H9 (cell line): Measurements from ENCODE around the gene ADPRH. TPM values are rescaled to one million over a fixed set of nuclear protein-coding genes. Genes with fewer than 3 reads are reported as not detected.

ENCODE experiments used
- DNase-seq: peaks from one replicate; pipeline ENCODE4 v3.0.0-alpha.2; 2017
- H2AFZ ChIP-seq: one replicate; pipeline ENCODE4 v1.6.1; 2013; ENCODE audit warnings: mild to moderate bottlenecking, low read length, control low read depth, moderate library complexity
- H2AK5ac ChIP-seq: 2 replicates; pipeline ENCODE4 v1.6.1; 2013; ENCODE audit warnings: low read length, control low read depth, mixed read lengths; ENCODE audit not compliant: insufficient read length
- H2BK120ac ChIP-seq: one replicate; pipeline ENCODE4 v1.6.1; 2013; ENCODE audit warnings: low read depth, mild to moderate bottlenecking, low read length, control low read depth, inconsistent platforms; ENCODE audit not compliant: poor library complexity, severe bottlenecking
- H2BK12ac ChIP-seq: 2 replicates; pipeline ENCODE4 v1.6.1; 2013; ENCODE audit warnings: low read length, control low read depth, mixed read lengths, low read depth; ENCODE audit not compliant: insufficient read length
- H2BK15ac ChIP-seq: 2 replicates; pipeline ENCODE4 v1.6.1; 2013; ENCODE audit warnings: low read depth, low read length, control low read depth
- H2BK20ac ChIP-seq: one replicate; pipeline ENCODE4 v1.6.1; 2013; ENCODE audit warnings: low read depth, mild to moderate bottlenecking, low read length, control low read depth, inconsistent platforms; ENCODE audit not compliant: poor library complexity, severe bottlenecking
- H2BK5ac ChIP-seq: 2 replicates; pipeline ENCODE4 v1.6.1; 2013; ENCODE audit warnings: low read length, control low read depth, mixed read lengths; ENCODE audit not compliant: insufficient read length
- H3K14ac ChIP-seq: 2 replicates; pipeline ENCODE4 v1.6.1; 2013; ENCODE audit warnings: low read length, control low read depth; ENCODE audit not compliant: insufficient read depth
- H3K18ac ChIP-seq: 2 replicates; pipeline ENCODE4 v1.6.1; 2013; ENCODE audit warnings: low read depth, mild to moderate bottlenecking, mixed read lengths, low read length, control low read depth; ENCODE audit not compliant: insufficient read length
- H3K23ac ChIP-seq: 2 replicates; pipeline ENCODE4 v1.6.1; 2013; ENCODE audit warnings: low read length, control low read depth, mixed read lengths, low read depth; ENCODE audit not compliant: insufficient read length
- H3K23me2 ChIP-seq: 2 replicates; pipeline ENCODE4 v1.6.1; 2013; ENCODE audit warnings: low read depth, mild to moderate bottlenecking, mixed read lengths, low read length, control low read depth; ENCODE audit not compliant: insufficient read length, poor library complexity, severe bottlenecking
- H3K27ac ChIP-seq: 2 replicates; pipeline ENCODE4 v1.5.1; 2013; ENCODE audit warnings: low read length, control low read depth, mixed read lengths, low read depth; ENCODE audit not compliant: insufficient read length
- H3K27me3 ChIP-seq: 2 replicates; pipeline ENCODE4 v1.6.1; 2013; ENCODE audit warnings: low read length, control low read depth, inconsistent platforms; ENCODE audit not compliant: insufficient read depth
- H3K4ac ChIP-seq: 2 replicates; pipeline ENCODE4 v1.6.1; 2013; ENCODE audit warnings: low read depth, mild to moderate bottlenecking, control low read depth, inconsistent platforms, low read length, moderate library complexity
- H3K4me1 ChIP-seq: 2 replicates; pipeline ENCODE4 v1.6.1; 2013; ENCODE audit warnings: low read length, control low read depth, inconsistent platforms; ENCODE audit not compliant: insufficient read depth
- H3K4me2 ChIP-seq: 2 replicates; pipeline ENCODE4 v1.6.1; 2013; ENCODE audit warnings: low read length, control low read depth, mixed read lengths; ENCODE audit not compliant: insufficient read length, insufficient read depth
- H3K56ac ChIP-seq: 2 replicates; pipeline ENCODE4 v1.6.1; 2013; ENCODE audit warnings: low read depth, mild to moderate bottlenecking, mixed read lengths, low read length, control low read depth; ENCODE audit not compliant: insufficient read length
- H3K79me1 ChIP-seq: 2 replicates; pipeline ENCODE4 v1.6.1; 2013; ENCODE audit warnings: low read depth, mild to moderate bottlenecking, moderate library complexity, low read length, control low read depth, inconsistent platforms; ENCODE audit not compliant: insufficient read depth, poor library complexity, severe bottlenecking
- H3K79me2 ChIP-seq: 2 replicates; pipeline ENCODE4 v1.6.1; 2013; ENCODE audit warnings: low read length, control low read depth, inconsistent platforms; ENCODE audit not compliant: insufficient read depth
- H3K9ac ChIP-seq: 2 replicates; pipeline ENCODE4 v1.6.1; 2013; ENCODE audit warnings: low read length, control low read depth, mixed read lengths; ENCODE audit not compliant: insufficient read length; ENCODE audit errors: extremely low read depth
- H3K9me3 ChIP-seq: one replicate; pipeline ENCODE4 v1.6.1; 2013; ENCODE audit warnings: low read depth, low read length, inconsistent platforms; ENCODE audit not compliant: control insufficient read depth
- H3T11ph ChIP-seq: one replicate; pipeline ENCODE4 v1.6.1; 2013; ENCODE audit warnings: mild to moderate bottlenecking, low read length, control low read depth, inconsistent platforms
- H4K20me1 ChIP-seq: one replicate; pipeline ENCODE4 v1.6.1; 2013; ENCODE audit not compliant: control insufficient read depth, insufficient read length, insufficient read depth
- H4K5ac ChIP-seq: 2 replicates; pipeline ENCODE4 v1.6.1; 2013; ENCODE audit warnings: low read depth, mild to moderate bottlenecking, mixed read lengths, low read length, control low read depth; ENCODE audit not compliant: insufficient read length
- H4K8ac ChIP-seq: replicated peaks from 2 replicates; pipeline ENCODE4 v1.6.1; 2013; ENCODE audit warnings: low read length, control low read depth, mixed read lengths, low read depth; ENCODE audit not compliant: insufficient read length
- H4K91ac ChIP-seq: 2 replicates; pipeline ENCODE4 v1.6.1; 2013; ENCODE audit warnings: low read depth, mild to moderate bottlenecking, moderate library complexity, mixed read lengths, low read length, control low read depth; ENCODE audit not compliant: insufficient read length
- H3K27ac Mint-ChIP-seq, 3 experiments: 2 replicates in 2 of 3; 3 replicates in 1 of 3; pipeline ENCODE4 v1.8.0; 2020 to 2021; ENCODE audit warnings: mixed read lengths in 3 of 3, mild to moderate bottlenecking in 1 of 3, moderate library complexity in 1 of 3
- H3K27me3 Mint-ChIP-seq: 2 replicates; pipeline ENCODE4 v1.8.0; 2021; ENCODE audit warnings: low read depth, mild to moderate bottlenecking, moderate library complexity, mixed read lengths
- H3K36me3 Mint-ChIP-seq, 3 experiments: 2 replicates in 2 of 3; 3 replicates in 1 of 3; pipeline ENCODE4 v1.8.0; 2020 to 2021; ENCODE audit warnings: low read depth in 3 of 3, mixed read lengths in 3 of 3; ENCODE audit not compliant: insufficient read depth in 1 of 3
- H3K4me1 Mint-ChIP-seq, 2 experiments: 2 replicates each; pipeline ENCODE4 v1.8.0; 2020; ENCODE audit warnings: mixed read lengths in 2 of 2
- H3K4me3 Mint-ChIP-seq, 2 experiments: 2 replicates in 1 of 2; 3 replicates in 1 of 2; pipeline ENCODE4 v1.8.0; 2020 to 2021; ENCODE audit warnings: mild to moderate bottlenecking in 2 of 2, mixed read lengths in 2 of 2, moderate library complexity in 1 of 2
- H3K9me3 Mint-ChIP-seq, 2 experiments: 2 replicates in 1 of 2; 3 replicates in 1 of 2; pipeline ENCODE4 v1.8.0; 2020; ENCODE audit warnings: mild to moderate bottlenecking in 2 of 2, mixed read lengths in 2 of 2, moderate library complexity in 1 of 2
- CTCF ChIP-seq: fragments of 200-600 bp; sonication (generic); conservative IDR thresholded peaks from 3 replicates; pipeline ENCODE4 v1.8.0; 2021; ENCODE audit warnings: antibody characterized with exemption, mild to moderate bottlenecking
- WGBS: extraction: QIAGEN DNeasy Blood & Tissue Kit; methylation state at CpG from one replicate; pipeline ENCODE4 v1.1.7; 2013; ENCODE audit warnings: missing lambda C conversion rate, low lambda C conversion rate, mixed read lengths; ENCODE audit not compliant: insufficient read length; ENCODE audit errors: extremely low coverage; 5-methylcytosine and 5-hydroxymethylcytosine counted together
- total RNA-seq: library from RNA; stranded (reverse); gene quantifications from 2 replicates; pipeline ENCODE4 v1.2.1, GENCODE V29; 2021

The ADPRH gene
- total RNA-seq, 1 experiment from 2014 or later = 3.1 TPM

- Histone ChIP-seq H3K27ac (no peak overlapping the region), H3K4ac (no peak overlapping the region), H4K20me1 (no peaks in the 10 kb centered on the region), H2AFZ (no peak overlapping the region), H2BK15ac (no peak overlapping the region), H3K23ac (no peak overlapping the region), H3K9me3 (no peaks in the 10 kb centered on the region), H4K8ac (no peak overlapping the region), H2BK12ac (no peak overlapping the region), H3K9ac (no peak overlapping the region), H2AK5ac (no peak overlapping the region), H3T11ph (no peak overlapping the region), H3K27me3 (peaks cover 3% of the 10 kb centered on the region; the same call in 1 of the 2 replicates), H2BK20ac (no peak overlapping the region), H3K4me1 (peaks cover 3% of the 10 kb centered on the region), H3K56ac (no peak overlapping the region), H2BK5ac (no peak overlapping the region), H3K23me2 (peaks cover 10% of the 10 kb centered on the region), H4K91ac (no peak overlapping the region), H3K79me1 (no peaks in the 10 kb centered on the region), H4K5ac (no peak overlapping the region), H2BK120ac (no peak overlapping the region), H3K79me2 (no peaks in the 10 kb centered on the region), H3K14ac (no peak overlapping the region), H3K18ac (no peak overlapping the region), H3K4me2 (no peak overlapping the region)
- Mint-ChIP-seq H3K4me1 (peaks cover 8 to 17% of the 10 kb centered on the region in 2 experiments), H3K9me3 (no peaks in the 10 kb centered on the region), H3K27ac (no peak overlapping the region), H3K27me3 (peaks cover 15% of the 10 kb centered on the region), H3K4me3 (no peak overlapping the region), H3K36me3 (peaks cover 0 to 4% (median 0%) of the 10 kb centered on the region in 3 experiments; a peak in 4 of 7 replicates)
- no peak for TF ChIP-seq CTCF
- DNase-seq = no peak
- no CpG with 5 or more reads among the region's 6 CpGs for WGBS
Observed at GRCh38 chr3:119582178-119582577, 2.9 kb downstream of the ADPRH start.
